Measurements from ENCODE around the gene COMT.
A peak's percentile ranks its signal among the peaks of the same experiment; 100 is the strongest.

The COMT gene

DNA sequence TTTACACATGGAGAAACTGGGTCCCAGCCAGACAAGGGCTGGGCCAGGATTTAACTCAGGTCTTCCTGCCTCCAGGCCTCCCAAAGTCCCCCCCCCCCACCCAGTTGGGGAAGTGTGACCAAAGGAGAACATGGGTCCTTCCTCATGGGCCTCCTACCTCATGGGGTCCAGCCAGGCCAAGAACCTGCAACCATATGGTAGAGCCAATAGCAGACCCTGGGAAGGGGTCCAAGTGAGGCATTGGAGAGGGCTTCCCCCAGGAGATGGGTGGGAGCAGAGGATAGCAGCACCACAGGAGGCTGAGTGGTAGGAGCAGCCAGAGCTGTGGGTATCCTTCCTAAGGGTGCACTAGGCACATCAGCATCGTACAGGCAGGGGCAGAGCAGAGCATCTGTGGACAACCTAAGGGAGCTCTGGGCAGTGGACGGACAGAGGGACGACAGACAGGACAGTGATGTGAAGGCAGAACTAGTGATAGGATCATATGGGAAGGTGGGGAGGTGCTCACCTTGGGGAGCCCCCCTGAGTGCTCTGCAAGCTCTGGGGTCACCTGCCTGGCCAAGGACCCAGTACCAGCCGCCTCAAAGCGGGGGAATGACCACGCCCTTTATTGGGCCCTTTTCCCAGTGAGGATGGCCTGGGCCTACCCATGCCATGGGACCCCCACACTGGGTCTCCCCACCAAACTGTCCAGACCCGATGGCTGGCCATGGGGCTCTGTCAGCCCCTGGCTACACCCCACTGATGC lies 70.6 kb downstream of the COMT start:
- no peak for DNase-seq (ENCODE audit: low spot score)

DNA sequence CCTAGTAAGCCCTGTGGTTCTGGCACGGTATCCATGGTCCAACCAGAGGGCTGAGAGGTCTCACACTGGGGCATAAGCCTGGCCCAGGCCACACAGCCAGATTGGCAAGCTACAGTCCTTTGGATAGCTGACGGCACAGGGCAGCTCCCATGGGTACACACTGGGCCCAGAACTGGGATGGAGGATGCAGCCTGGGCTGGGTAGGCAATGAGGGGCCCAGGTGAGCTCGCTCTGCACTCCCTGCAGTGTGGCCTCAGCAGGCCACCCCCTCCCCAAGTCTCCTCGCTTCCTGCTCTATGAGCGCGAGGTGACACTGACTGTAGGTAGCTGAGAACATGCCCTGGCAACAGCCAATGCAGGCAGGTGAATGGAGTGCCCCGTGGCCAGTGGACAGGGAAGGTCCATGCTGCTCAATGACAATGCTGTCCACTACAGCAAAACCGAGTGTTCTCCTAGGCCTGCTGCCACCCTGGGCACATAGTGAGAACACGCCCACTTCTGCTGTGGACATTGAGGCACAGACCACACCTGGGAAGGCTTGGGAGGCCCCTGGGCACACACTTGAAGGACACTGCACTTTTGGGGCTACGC lies 71.3 kb downstream of the COMT start:
- no peak for DNase-seq (ENCODE audit: low spot score)

DNA sequence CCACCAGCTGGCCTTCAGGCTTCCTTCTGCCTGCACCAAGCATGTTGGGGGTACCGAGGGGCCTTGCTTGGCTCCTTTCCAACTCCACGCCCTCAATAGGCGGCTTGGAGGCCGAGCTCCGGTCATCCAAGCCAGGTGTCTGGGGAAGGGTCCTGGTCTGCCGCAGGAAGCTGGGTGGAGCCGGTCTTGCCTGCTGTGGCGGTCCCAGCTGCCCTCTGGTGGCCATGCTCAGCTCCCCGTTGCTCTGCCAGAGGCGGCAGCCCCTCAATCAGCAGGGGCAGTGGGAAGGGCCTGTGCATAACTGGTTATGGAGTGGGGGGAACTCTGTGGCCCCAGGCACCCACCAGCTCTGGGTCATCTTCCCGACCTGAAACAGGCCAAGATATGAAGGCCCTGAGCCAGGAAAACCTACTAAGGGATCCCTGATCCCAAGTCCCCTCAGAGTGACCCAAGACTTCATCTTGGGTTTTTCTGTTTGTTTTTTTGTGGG lies 71.9 kb downstream of the COMT start:
- no peak for DNase-seq (ENCODE audit: low spot score)

DNA sequence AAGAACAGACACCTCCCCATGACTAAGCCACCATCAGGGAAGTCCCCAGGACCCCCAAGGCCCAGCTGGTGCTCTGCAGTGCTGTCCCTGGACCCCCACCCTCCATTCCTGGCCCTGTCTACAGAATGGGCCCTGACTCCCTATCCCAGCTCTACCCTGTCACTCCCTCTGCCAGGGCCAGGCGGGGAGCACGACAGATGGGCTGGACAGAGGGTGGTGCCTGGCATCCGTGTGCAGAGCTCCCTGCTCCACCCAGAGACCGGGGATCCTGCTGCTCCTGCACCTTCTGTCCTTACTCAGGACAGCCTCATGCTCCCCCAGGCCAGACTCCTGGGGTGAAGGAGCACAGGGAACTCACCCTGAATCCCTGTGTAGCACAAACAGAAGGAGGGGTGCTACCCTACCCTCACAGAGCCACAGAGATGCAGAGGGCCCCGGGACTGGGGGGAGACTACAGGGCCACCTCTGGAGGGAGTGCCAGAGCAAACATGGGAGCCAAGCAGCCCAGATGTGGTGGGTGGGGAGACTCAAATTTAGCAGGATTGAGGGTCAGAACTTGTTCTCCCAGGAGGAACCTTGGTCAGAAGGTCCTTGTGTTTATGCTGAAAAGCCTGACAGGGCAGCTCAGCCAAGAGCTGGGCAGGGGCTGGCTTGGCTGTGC lies 73.1 kb downstream of the COMT start:
- DNase-seq (ENCODE audit: low spot score): no peak

DNA sequence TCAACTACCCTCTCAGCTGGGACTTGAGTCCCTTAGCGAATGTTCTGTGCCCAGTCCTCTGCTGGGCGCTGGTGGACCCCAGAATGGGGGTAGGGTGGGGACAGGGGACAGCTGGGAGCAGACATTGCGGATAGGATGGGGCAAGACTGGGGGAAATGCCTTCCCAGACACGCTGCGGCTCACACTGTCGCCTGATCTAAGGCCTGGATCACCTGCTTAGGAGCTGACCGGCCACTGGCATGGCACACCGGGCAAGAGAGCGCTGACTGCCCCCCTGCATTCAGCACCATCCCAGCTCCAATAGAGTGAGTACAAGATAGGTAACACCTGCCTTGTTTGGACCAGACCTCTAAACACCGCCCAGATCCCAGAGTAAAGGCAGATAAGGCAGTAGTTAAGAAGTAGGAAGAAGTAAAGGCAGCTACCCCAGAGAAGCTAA lies 73.6 kb downstream of the COMT start:
- no peak for DNase-seq (ENCODE audit: low spot score)

DNA sequence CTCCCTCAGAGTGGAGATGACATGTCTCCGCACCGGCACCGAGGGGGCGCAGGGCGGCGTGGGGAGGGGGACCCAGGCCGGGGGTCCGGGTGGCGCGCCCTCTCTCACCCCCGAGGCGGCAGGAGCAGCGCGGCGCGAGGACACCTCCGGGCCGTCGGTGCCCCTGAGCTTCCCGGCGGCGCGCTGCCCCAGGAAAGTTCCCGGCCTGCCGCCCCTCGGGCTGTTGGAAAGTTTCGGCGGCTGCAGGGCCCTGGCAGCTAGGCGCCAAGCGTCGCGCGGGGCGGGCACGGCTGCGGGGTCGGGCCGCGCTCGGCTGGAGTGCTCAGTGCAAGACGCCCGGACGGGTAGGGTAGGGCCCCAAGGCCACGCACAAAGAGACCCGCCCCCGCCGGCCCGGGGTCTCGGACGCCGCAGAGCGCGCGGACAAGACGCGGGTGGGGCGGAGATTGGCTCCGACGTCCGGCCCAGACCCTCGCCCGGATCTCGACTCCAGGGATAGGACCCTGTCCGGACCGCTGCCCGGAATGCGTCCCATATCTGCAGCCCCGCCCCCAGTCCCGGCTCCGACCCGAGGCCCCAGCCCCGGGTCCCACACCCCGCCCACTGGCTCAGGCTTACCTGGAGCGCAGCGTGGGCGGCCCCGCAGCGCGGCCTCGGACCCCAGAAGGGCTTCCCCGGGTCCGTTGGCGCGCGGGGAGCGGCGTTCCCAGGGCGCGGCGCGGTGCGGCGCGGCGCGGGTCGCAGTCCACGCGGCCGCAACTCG lies 74.6 kb downstream of the COMT start:
- DNase-seq (ENCODE audit: low spot score): no peak

DNA sequence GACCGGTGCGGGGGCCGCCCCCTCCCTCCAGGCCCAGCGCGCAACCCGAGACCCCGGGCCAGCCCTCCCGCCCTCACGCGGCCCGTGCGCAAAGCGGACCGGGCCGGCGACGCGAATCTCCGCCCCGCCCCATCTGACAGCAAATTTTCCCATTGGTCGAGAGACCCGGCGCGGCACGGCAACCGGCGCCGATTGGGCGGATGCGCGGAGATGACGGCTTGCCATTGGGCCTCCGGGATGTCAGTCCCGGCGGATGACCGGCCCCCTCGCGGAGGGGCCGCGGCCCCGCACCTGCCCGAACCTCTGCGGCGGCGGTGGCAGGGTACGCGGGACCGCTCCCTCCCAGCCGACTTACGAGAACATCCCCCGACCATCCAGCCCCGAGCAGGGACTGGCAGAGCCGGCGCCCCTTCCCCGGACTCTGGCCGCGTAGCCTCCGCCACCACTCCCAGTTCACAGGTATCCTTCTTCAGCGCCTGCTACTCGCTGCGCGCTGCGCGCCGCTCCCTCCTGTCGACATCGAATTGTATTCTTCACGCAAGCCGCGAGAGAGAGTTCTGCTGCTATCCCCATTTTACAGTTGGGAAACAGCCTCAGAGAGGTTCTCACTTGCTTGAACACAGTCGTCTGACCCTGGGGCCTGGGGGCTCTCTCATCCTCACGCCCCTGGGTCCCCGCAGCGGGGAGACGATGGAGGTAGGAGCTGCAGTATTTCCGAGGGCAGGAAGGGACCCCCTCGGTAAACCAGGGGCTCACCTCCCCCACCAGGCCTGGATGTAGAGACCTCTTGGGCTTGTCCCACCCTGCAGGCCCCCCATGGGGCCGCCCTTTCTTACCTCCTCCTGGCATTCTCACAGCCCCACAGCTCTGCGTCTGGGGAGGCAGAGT lies 75.4 kb downstream of the COMT start, which contains the start of gene ARVCF:
ARVCF (minus strand) TSS at position 90 of the 888 bp plus-strand sequence. CDS start 26,029 bp downstream, outside the sequence.
- DNase-seq (ENCODE audit: low spot score): peak; percentile 87

DNA sequence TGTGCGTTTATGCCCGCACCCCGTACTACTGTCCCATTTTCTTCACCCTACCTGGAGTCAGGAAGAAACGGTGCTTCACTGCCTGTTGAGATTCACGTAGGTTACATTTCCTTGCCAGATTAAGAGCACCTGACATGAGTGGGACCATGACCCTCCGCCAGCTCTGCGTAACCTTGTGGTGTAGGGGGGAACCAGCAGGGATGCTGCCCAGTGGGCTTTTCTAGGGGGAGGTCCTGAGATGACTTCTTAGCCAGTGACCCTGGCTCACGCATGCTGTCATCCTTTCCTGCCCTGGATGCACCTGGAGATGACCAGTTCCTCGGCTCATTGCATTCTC lies 76.0 kb downstream of the COMT start:
- DNase-seq (ENCODE audit: low spot score): no peak

DNA sequence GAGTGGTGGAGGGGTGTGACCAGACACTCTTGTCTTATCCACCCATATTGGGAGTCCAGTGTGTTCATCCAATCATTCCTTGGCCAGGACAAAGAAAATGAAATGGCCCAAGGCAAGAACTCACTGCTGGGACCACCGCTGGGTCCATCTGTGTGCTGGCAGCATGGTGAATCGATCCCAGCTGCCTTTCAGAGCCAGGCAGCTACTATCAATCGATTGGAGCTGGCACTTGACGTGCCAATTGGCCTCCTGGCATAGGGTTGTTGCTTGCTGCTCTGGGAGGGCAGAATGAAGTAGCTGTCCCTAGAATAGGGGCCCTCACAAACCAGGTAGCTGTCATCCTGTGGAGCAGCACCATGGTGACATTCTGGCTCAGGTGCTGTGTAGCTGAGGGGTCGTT lies 76.4 kb downstream of the COMT start:
- DNase-seq (ENCODE audit: low spot score): no peak
